ENCODE measurements around the gene PBX3.

PBX3 gene

GRCh38 chr9:125985142-125985997, 238.2 kb downstream of the PBX3 start:
- DNase-seq: no peak

GRCh38 chr9:125985998-125986655, 239.0 kb downstream of the PBX3 start:
- no peak for DNase-seq

- no peak for DNase-seq
Measured at GRCh38 chr9:125986966-125987365, 239.8 kb downstream of the PBX3 start.

GRCh38 chr9:125987420-125987819, 240.2 kb downstream of the PBX3 start:
- DNase-seq: no peak

GRCh38 chr9:125988479-125989050, 241.4 kb downstream of the PBX3 start:
- DNase-seq: no peak

- no peak for DNase-seq
Measured at GRCh38 chr9:125989090-125989501, 241.9 kb downstream of the PBX3 start.

- DNase-seq: no peak
Measured at GRCh38 chr9:125989524-125990180, 242.5 kb downstream of the PBX3 start.

GRCh38 chr9:125990186-125990792, 243.1 kb downstream of the PBX3 start:
- no peak for DNase-seq

- no peak for DNase-seq
Measured at GRCh38 chr9:125990793-125991220, 243.6 kb downstream of the PBX3 start.

GRCh38 chr9:125991886-125992529, 244.8 kb downstream of the PBX3 start:
- no peak for DNase-seq

- DNase-seq: no peak
Measured at GRCh38 chr9:125992557-125992956, 245.4 kb downstream of the PBX3 start.

GRCh38 chr9:125993466-125993865, 246.3 kb downstream of the PBX3 start:
- DNase-seq: no peak

- DNase-seq: no peak
Measured at GRCh38 chr9:125994066-125994943, 247.1 kb downstream of the PBX3 start.

GRCh38 chr9:125995006-125995405, 247.8 kb downstream of the PBX3 start:
- DNase-seq: no peak

GRCh38 chr9:125995706-125996105, 248.5 kb downstream of the PBX3 start:
- no peak for DNase-seq

GRCh38 chr9:125996791-125997190, 249.6 kb downstream of the PBX3 start:
- DNase-seq: no peak

GRCh38 chr9:125997196-125997823, 250.1 kb downstream of the PBX3 start:
- no peak for DNase-seq

GRCh38 chr9:125998837-125999503, 251.8 kb downstream of the PBX3 start:
- DNase-seq: no peak

- no peak for DNase-seq
Measured at GRCh38 chr9:125999504-125999881, 252.3 kb downstream of the PBX3 start.

GRCh38 chr9:126000256-126000655, 253.1 kb downstream of the PBX3 start:
- no peak for DNase-seq
